IPS DF 6.9 (cell line): ENCODE measurements around the gene HNRNPL.
"Not testable (repeated sequence)": the region's sequence is repeated elsewhere in the genome, so short reads cannot be mapped to it uniquely, and the experiment has no call there.

Source experiments
- DNase-seq: peaks from one replicate; pipeline ENCODE4 v3.0.0-alpha.2; 2013; ENCODE audit warnings: low read depth, low spot score
- H3K27ac ChIP-seq: one replicate; pipeline ENCODE4 v1.5.1; 2013; ENCODE audit warnings: low read length, control low read depth
- H3K27me3 ChIP-seq: 2 replicates; pipeline ENCODE4 v1.6.1; 2013; ENCODE audit warnings: mild to moderate bottlenecking, low read length; ENCODE audit not compliant: control insufficient read depth, insufficient read depth
- H3K36me3 ChIP-seq: 2 replicates; pipeline ENCODE4 v1.6.1; 2013; ENCODE audit warnings: low read length; ENCODE audit not compliant: control insufficient read depth, insufficient read depth
- H3K4me1 ChIP-seq: 2 replicates; pipeline ENCODE4 v1.6.1; 2013; ENCODE audit warnings: low read length; ENCODE audit not compliant: control insufficient read depth, insufficient read depth
- H3K4me3 ChIP-seq: 2 replicates; pipeline ENCODE4 v1.5.1; 2013; ENCODE audit warnings: mild to moderate bottlenecking, low read length
- H3K9me3 ChIP-seq: 2 replicates; pipeline ENCODE4 v1.6.1; 2013; ENCODE audit warnings: low read length, inconsistent platforms; ENCODE audit not compliant: control insufficient read depth, insufficient read depth
- WGBS: extraction: QIAGEN DNeasy Blood & Tissue Kit; methylation state at CpG from one replicate; pipeline ENCODE4 v1.1.7; 2013; ENCODE audit warnings: mixed read lengths, missing lambda C conversion rate; ENCODE audit not compliant: insufficient read length, insufficient coverage; 5-methylcytosine and 5-hydroxymethylcytosine counted together

Gene HNRNPL

GRCh38 chr19:38836983-38837626, 12.7 kb downstream of the HNRNPL start:
- Histone ChIP-seq H3K36me3 (peaks cover 57% of the 10 kb centered on the region), H3K4me3 (no peak overlapping the region), H3K4me1 (no peaks in the 10 kb centered on the region), H3K27me3 (no peaks in the 10 kb centered on the region), H3K27ac (no peak overlapping the region), H3K9me3 (no peaks in the 10 kb centered on the region)
- DNase-seq: no peak
- WGBS: no CpG with 5 or more reads among the region's 6 CpGs

- peaks cover 52% of the 10 kb centered on the region for H3K36me3 ChIP-seq
- H3K4me1 ChIP-seq: no peaks in the 10 kb centered on the region
- no peak overlapping the region for H3K27ac ChIP-seq
- H3K9me3 ChIP-seq: no peaks in the 10 kb centered on the region
- no peak overlapping the region for H3K4me3 ChIP-seq
- DNase-seq: no peak
- no CpG with 5 or more reads among the region's 8 CpGs for WGBS
- H3K27me3 ChIP-seq: no peaks in the 10 kb centered on the region
Observed at GRCh38 chr19:38836159-38836982, 13.4 kb downstream of the HNRNPL start.

- DNase-seq: no peak
- H3K4me1 ChIP-seq: peaks cover 1% of the 10 kb centered on the region; the same call in 1 of the 2 replicates
- H3K4me3 ChIP-seq: no peak overlapping the region
- H3K9me3 ChIP-seq: no peaks in the 10 kb centered on the region
- H3K27ac ChIP-seq: no peak overlapping the region
- H3K36me3 ChIP-seq: peaks cover 36% of the 10 kb centered on the region
- H3K27me3 ChIP-seq: no peaks in the 10 kb centered on the region
- no CpG with 5 or more reads among the region's 6 CpGs for WGBS
Observed at GRCh38 chr19:38834590-38834989, 15.2 kb downstream of the HNRNPL start.

GRCh38 chr19:38834104-38834490, 15.7 kb downstream of the HNRNPL start:
- Histone ChIP-seq H3K4me3 (no peak overlapping the region), H3K27ac (no peak overlapping the region), H3K4me1 (peaks cover 1% of the 10 kb centered on the region; the same call in 1 of the 2 replicates), H3K9me3 (no peaks in the 10 kb centered on the region), H3K36me3 (peaks cover 32% of the 10 kb centered on the region), H3K27me3 (no peaks in the 10 kb centered on the region)
- no peak for DNase-seq
- WGBS: no CpG with 5 or more reads among the region's 4 CpGs

- no peaks in the 10 kb centered on the region for H3K9me3 ChIP-seq
- no CpG with 5 or more reads among the region's 7 CpGs for WGBS
- no peaks in the 10 kb centered on the region for H3K27me3 ChIP-seq
- H3K4me1 ChIP-seq: peaks cover 1% of the 10 kb centered on the region; the same call in 1 of the 2 replicates
- peaks cover 21% of the 10 kb centered on the region for H3K36me3 ChIP-seq
- DNase-seq: no peak
- no peak overlapping the region for H3K27ac ChIP-seq
- no peak overlapping the region for H3K4me3 ChIP-seq
Observed at GRCh38 chr19:38833092-38833425, 16.7 kb downstream of the HNRNPL start.

- Histone ChIP-seq H3K27me3 (no peaks in the 10 kb centered on the region), H3K36me3 (peaks cover 9% of the 10 kb centered on the region; the same call in 1 of the 2 replicates), H3K9me3 (no peaks in the 10 kb centered on the region), H3K4me3 (peak overlapping the region; percentile 83; the same call in 1 of the 2 replicates), H3K4me1 (peaks cover 1% of the 10 kb centered on the region; the same call in 1 of the 2 replicates), H3K27ac (no peak overlapping the region)
- no peak for DNase-seq
- WGBS: no CpG with 5 or more reads among the region's 16 CpGs
Observed at GRCh38 chr19:38831142-38831605, 18.6 kb downstream of the HNRNPL start.

GRCh38 chr19:38830039-38830733, 19.6 kb downstream of the HNRNPL start:
- no peak for DNase-seq

GRCh38 chr19:38829203-38829602, 20.6 kb downstream of the HNRNPL start:
- not testable (repeated sequence) for H3K4me3 ChIP-seq, H3K9me3 ChIP-seq, H3K4me1 ChIP-seq, H3K36me3 ChIP-seq, DNase-seq, H3K27ac ChIP-seq, H3K27me3 ChIP-seq
- WGBS: no CpG with 5 or more reads among the region's 7 CpGs

More at GRCh38 chr19:38830039-38830733, 19.6 kb downstream of the HNRNPL start:
- no CpG with 5 or more reads among the region's 4 CpGs for WGBS
- no peaks in the 10 kb centered on the region for H3K9me3 ChIP-seq
- H3K27ac ChIP-seq: no peak overlapping the region
- H3K27me3 ChIP-seq: no peaks in the 10 kb centered on the region
- no peak overlapping the region for H3K4me3 ChIP-seq
- peaks cover 1% of the 10 kb centered on the region; the same call in 1 of the 2 replicates for H3K4me1 ChIP-seq
- H3K36me3 ChIP-seq: 0 out of 2 replicates have a peak, but pooled peaks cover 3% of the 10 kb centered on the region

GRCh38 chr19:38826856-38827551, 22.8 kb downstream of the HNRNPL start:
- Histone ChIP-seq H3K4me1 (peaks cover 1% of the 10 kb centered on the region; the same call in 1 of the 2 replicates), H3K36me3 (peaks cover 3% of the 10 kb centered on the region; the same call in 1 of the 2 replicates)
- no CpG with 5 or more reads among the region's 6 CpGs for WGBS

GRCh38 chr19:38825936-38826335, 23.9 kb downstream of the HNRNPL start:
- H3K9me3 ChIP-seq, DNase-seq, H3K27ac ChIP-seq, H3K4me1 ChIP-seq, H3K36me3 ChIP-seq, H3K4me3 ChIP-seq, H3K27me3 ChIP-seq: not testable (repeated sequence)
- WGBS: no CpG with 5 or more reads among the region's 7 CpGs

More at GRCh38 chr19:38826856-38827551, 22.8 kb downstream of the HNRNPL start:
- no peaks in the 10 kb centered on the region for H3K9me3 ChIP-seq
- no peaks in the 10 kb centered on the region for H3K27me3 ChIP-seq
- DNase-seq: no peak
- H3K27ac ChIP-seq: no peak overlapping the region
- H3K4me3 ChIP-seq: no peak overlapping the region
